T-helper 2 cell treated with Interferon-gamma antibody and Interleukin-4, amounts not matched to agents 100 ng/mL and 5 ng/mL, for 36 hours (primary cell): ENCODE measurements around the gene OR1N1. TPM values are rescaled to one million over a fixed set of nuclear protein-coding genes. Genes with fewer than 3 reads are reported as not detected.

Experiments used
- total RNA-seq: library from RNA; stranded (reverse); gene quantifications from 2 replicates; pipeline ENCODE4 v1.2.3, GENCODE V29; 2022

OR1N1 gene
- total RNA-seq, 1 donor from 2014 or later = not detected

Other genes with a start within 250 kb of the OR1N1 start
- gene PTGS1, start 156.3 kb downstream of the OR1N1 start, total RNA-seq = 0.43 and 0.45 TPM in 2 replicates
- gene OR1J1, start 49.4 kb downstream of the OR1N1 start, total RNA-seq = not detected in 2 replicates
- not detected in 2 replicates for gene OR1J2, start 16.5 kb downstream of the OR1N1 start, total RNA-seq
- not detected in 2 replicates for gene OR1J4, start 8.2 kb downstream of the OR1N1 start, total RNA-seq
- not detected in 2 replicates for gene OR1N2, start 25.8 kb upstream of the OR1N1 start, total RNA-seq
- gene OR1L8, start 56.1 kb upstream of the OR1N1 start, total RNA-seq = 0.30 TPM in 1 of 2 replicates, not detected in the other
- not detected in 2 replicates for gene OR1Q1, start 87.4 kb upstream of the OR1N1 start, total RNA-seq
- not detected in 2 replicates for gene OR1B1, start 130.3 kb upstream of the OR1N1 start, total RNA-seq
- not detected in 2 replicates for gene OR1L1, start 134.4 kb upstream of the OR1N1 start, total RNA-seq
- gene OR1L3, start 147.8 kb upstream of the OR1N1 start, total RNA-seq = not detected in 2 replicates
- not detected in 2 replicates for gene OR1L4, start 196.7 kb upstream of the OR1N1 start, total RNA-seq
- gene OR1L6, start 215.0 kb upstream of the OR1N1 start, total RNA-seq = not detected in 2 replicates